HepG2 (cell line): ENCODE measurements around the gene STARD10. TPM values are rescaled to one million over a fixed set of nuclear protein-coding genes. Genes with fewer than 3 reads are reported as not detected.
A peak's percentile ranks its signal among the peaks of the same experiment; 100 is the strongest.

Experiments used
- ADNP ChIP-seq: sonication (generic); formaldehyde crosslinking; IDR thresholded peaks from 2 replicates; pipeline ENCODE4 v1.4.0; 2020; ENCODE audit warnings: missing genetic modification reagents
- ATF3 ChIP-seq: sonication (generic); formaldehyde crosslinking; IDR thresholded peaks from 2 replicates; pipeline ENCODE4 v1.4.0; 2020; ENCODE audit warnings: missing genetic modification reagents
- ATF7 ChIP-seq, 2 experiments: fragments of 450-650 bp in 1 of 2; sonication (generic) in 1 of 2; formaldehyde crosslinking in 1 of 2; IDR thresholded peaks; 2 replicates each; pipeline versions ENCODE4 v1.4.0 to v1.6.1; 2016 to 2020; ENCODE audit warnings: antibody characterized with exemption in 1 of 2, mild to moderate bottlenecking in 1 of 2, missing genetic modification reagents in 1 of 2
- ATM ChIP-seq: fragments of 450-650 bp; IDR thresholded peaks from 2 replicates; pipeline ENCODE4 v1.7.1; 2017; ENCODE audit warnings: mild to moderate bottlenecking, borderline replicate concordance
- CENPBD1 ChIP-seq: sonication (generic); formaldehyde crosslinking; IDR thresholded peaks from 2 replicates; pipeline ENCODE4 v1.8.0; 2022; ENCODE audit warnings: missing genetic modification reagents, low read depth, mild to moderate bottlenecking, borderline replicate concordance
- ERF ChIP-seq: IDR thresholded peaks from 2 replicates; pipeline ENCODE4 v1.6.1; 2018; ENCODE audit warnings: missing biosample characterization, missing genetic modification reagents
- ISX ChIP-seq: sonication (generic); formaldehyde crosslinking; conservative IDR thresholded peaks from 2 replicates; pipeline ENCODE4 v1.5.0; 2020; ENCODE audit warnings: missing genetic modification reagents
- KLF12 ChIP-seq: sonication (generic); formaldehyde crosslinking; IDR thresholded peaks from 2 replicates; pipeline ENCODE4 v1.4.0; 2020; ENCODE audit warnings: missing genetic modification reagents, borderline replicate concordance
- MBD4 ChIP-seq: IDR thresholded peaks from 2 replicates; pipeline ENCODE4 v1.6.1; 2012; ENCODE audit warnings: low read length, inconsistent platforms, borderline replicate concordance
- POLR2AphosphoS2 ChIP-seq: IDR thresholded peaks from 2 replicates; pipeline ENCODE4 v1.6.1; 2011; ENCODE audit warnings: low read depth, low read length, improper control_type of control experiment
- RBM39 ChIP-seq: fragments of 200-400 bp; formaldehyde crosslinking; IDR thresholded peaks from one replicate; pipeline ENCODE4 v1.6.1; 2018; ENCODE audit warnings: antibody characterized with exemption, mild to moderate bottlenecking, low read depth, low read length; ENCODE audit not compliant: poor library complexity, severe bottlenecking
- ZFP1 ChIP-seq: IDR thresholded peaks from 2 replicates; pipeline ENCODE4 v1.6.1; 2016
- ZNF264 ChIP-seq: sonication (generic); formaldehyde crosslinking; IDR thresholded peaks from 2 replicates; pipeline ENCODE4 v1.4.0; 2020; ENCODE audit warnings: missing genetic modification reagents
- ZNF354B ChIP-seq: sonication (generic); formaldehyde crosslinking; IDR thresholded peaks from 2 replicates; pipeline ENCODE4 v1.8.0; 2022; ENCODE audit warnings: mild to moderate bottlenecking, missing genetic modification reagents
- ZNF674 ChIP-seq: sonication (generic); formaldehyde crosslinking; IDR thresholded peaks from 2 replicates; pipeline ENCODE4 v1.5.0; 2020; ENCODE audit warnings: low read depth, mild to moderate bottlenecking, missing genetic modification reagents
- ZNF713 ChIP-seq: sonication (generic); formaldehyde crosslinking; IDR thresholded peaks from 2 replicates; pipeline ENCODE4 v1.4.0; 2020; ENCODE audit warnings: mild to moderate bottlenecking, missing genetic modification reagents
- ZNF773 ChIP-seq: sonication (generic); formaldehyde crosslinking; IDR thresholded peaks from 2 replicates; pipeline ENCODE4 v1.4.0; 2020; ENCODE audit warnings: missing genetic modification reagents, borderline replicate concordance
- ZNF780A ChIP-seq: sonication (generic); formaldehyde crosslinking; IDR thresholded peaks from 2 replicates; pipeline ENCODE4 v1.8.0; 2022; ENCODE audit warnings: mild to moderate bottlenecking, missing genetic modification reagents, moderate library complexity
- ZNF850 ChIP-seq: sonication (generic); formaldehyde crosslinking; conservative IDR thresholded peaks from 2 replicates; pipeline ENCODE4 v1.9.0; 2021; ENCODE audit warnings: mild to moderate bottlenecking, missing genetic modification reagents
- polyA plus RNA-seq, 8 experiments: library from polyadenylated mRNA; depleted of rRNA in 3 of 8; stranded (reverse) in 7 of 8; unstranded in 1 of 8; fragments of >200 nt; fragmentation: Illumina TruSeq in 4 of 8; extraction: Trizol in 4 of 8; gene quantifications; 2 replicates each; pipeline versions ENCODE4 v1.2.1 to v1.2.3, GENCODE V29; 2011 to 2016; ENCODE audit warnings: low read depth in 4 of 8, missing spikeins in 1 of 8, mixed read lengths in 1 of 8; ENCODE audit not compliant: insufficient read depth in 1 of 8
- total RNA-seq, 5 experiments: library from RNA; depleted of rRNA; stranded (reverse); fragments of >200 nt; fragmentation: Illumina TruSeq; extraction: Trizol; gene quantifications; 2 replicates each; pipeline ENCODE4 v1.2.3, GENCODE V29; 2016; ENCODE audit warnings: low read depth in 1 of 5
- TF ChIP-seq, protein P1 (sequence below): sonication (generic); formaldehyde crosslinking; IDR thresholded peaks from 2 replicates; pipeline ENCODE4 v1.4.0; 2020; ENCODE audit warnings: missing genetic modification reagents
- TF ChIP-seq, protein P2 (sequence below): sonication (generic); formaldehyde crosslinking; IDR thresholded peaks from 2 replicates; pipeline ENCODE4 v1.5.1; 2020; ENCODE audit warnings: missing genetic modification reagents, mild to moderate bottlenecking, borderline replicate concordance
- TF ChIP-seq, protein P3 (sequence below): sonication (generic); formaldehyde crosslinking; IDR thresholded peaks from 2 replicates; pipeline ENCODE4 v1.4.0; 2020; ENCODE audit warnings: missing genetic modification reagents
- TF ChIP-seq, protein P4 (sequence below): sonication (generic); formaldehyde crosslinking; IDR thresholded peaks from 2 replicates; pipeline ENCODE4 v1.5.0; 2020; ENCODE audit warnings: missing genetic modification reagents, mild to moderate bottlenecking, borderline replicate concordance

The STARD10 gene
- total and polyA plus RNA-seq, 2 of the 13 experiments (the other 11 are each of a cell fraction or from before 2014, with no cell fraction given): 260 to 341 TPM

DNA sequence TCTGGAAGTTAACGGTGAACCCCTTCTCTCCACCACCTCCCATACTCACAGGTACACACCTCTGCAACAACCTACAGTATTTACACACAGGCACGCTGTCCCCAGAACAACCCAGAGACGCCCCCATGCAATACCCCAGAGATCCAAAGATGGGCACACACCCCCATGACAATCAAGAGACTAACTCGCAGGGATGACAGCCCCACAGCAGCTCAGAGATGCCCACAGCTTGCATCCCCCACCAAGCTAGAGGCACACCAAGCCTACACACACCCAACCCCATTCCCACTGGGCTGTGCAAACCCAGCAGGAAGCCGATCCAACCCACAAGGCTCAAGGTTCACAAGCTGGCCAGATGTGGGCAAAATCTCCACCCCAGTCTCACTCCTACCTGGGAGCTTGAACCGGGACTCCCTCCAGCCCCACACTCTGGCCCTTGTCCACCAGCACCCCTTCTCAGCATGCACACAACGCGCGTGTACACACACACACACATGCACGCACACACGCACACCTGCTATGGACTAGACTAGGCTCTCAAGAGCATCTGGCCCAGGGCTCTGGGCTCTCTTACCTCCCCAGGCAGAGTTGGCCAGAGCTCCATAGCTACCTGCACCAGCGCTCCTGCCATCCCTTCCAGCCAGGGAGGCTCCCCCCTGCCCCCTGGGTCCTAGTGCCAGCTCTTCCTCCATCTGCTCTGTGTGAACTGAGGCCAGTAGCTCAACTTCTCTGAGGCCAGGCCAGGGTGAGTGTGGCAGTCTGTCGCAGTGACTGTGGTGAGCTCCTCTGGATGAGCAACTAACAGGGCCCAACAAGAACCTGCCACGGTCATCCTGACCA, 11.5 kb downstream of the STARD10 start (continued):
- TF ChIP-seq, protein P1, sequence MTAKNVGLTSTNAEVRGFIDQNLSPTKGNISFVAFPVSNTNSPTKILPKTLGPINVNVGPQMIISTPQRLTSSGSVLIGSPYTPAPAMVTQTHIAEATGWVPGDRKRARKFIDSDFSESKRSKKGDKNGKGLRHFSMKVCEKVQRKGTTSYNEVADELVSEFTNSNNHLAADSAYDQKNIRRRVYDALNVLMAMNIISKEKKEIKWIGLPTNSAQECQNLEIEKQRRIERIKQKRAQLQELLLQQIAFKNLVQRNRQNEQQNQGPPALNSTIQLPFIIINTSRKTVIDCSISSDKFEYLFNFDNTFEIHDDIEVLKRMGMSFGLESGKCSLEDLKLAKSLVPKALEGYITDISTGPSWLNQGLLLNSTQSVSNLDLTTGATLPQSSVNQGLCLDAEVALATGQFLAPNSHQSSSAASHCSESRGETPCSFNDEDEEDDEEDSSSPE (CRISPR knock-in tag): no peak
- TF ChIP-seq ATF3 (CRISPR knock-in tag) (no peak), ATF7 (IDR thresholded peaks at IDR 0.05) (no peak), ATF7 (CRISPR knock-in tag; IDR thresholded peaks at IDR 0.05) (no peak), ZNF850 (CRISPR knock-in tag) (no peak), ISX (CRISPR knock-in tag) (no peak), ZNF354B (CRISPR knock-in tag) (no peak), ZNF773 (CRISPR knock-in tag) (no peak), ERF (CRISPR knock-in tag) (0 out of 2 replicates have a peak, but pooled peaks have one; percentile 14), ZNF713 (CRISPR knock-in tag) (no peak), ZNF674 (CRISPR knock-in tag) (no peak), ZNF264 (CRISPR knock-in tag) (no peak; the same call in 1 of the 2 replicates), ADNP (CRISPR knock-in tag) (no peak), ATM (no peak), MBD4 (no peak), RBM39 (no peak), ZFP1 (CRISPR knock-in tag) (no peak), POLR2AphosphoS2 (no peak), CENPBD1 (CRISPR knock-in tag) (no peak), KLF12 (CRISPR knock-in tag) (0 out of 2 replicates have a peak, but pooled peaks have one; percentile 75), ZNF780A (no peak)
- TF ChIP-seq, protein P2, sequence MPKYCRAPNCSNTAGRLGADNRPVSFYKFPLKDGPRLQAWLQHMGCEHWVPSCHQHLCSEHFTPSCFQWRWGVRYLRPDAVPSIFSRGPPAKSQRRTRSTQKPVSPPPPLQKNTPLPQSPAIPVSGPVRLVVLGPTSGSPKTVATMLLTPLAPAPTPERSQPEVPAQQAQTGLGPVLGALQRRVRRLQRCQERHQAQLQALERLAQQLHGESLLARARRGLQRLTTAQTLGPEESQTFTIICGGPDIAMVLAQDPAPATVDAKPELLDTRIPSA (CRISPR knock-in tag): no peak
- TF ChIP-seq, protein P3, sequence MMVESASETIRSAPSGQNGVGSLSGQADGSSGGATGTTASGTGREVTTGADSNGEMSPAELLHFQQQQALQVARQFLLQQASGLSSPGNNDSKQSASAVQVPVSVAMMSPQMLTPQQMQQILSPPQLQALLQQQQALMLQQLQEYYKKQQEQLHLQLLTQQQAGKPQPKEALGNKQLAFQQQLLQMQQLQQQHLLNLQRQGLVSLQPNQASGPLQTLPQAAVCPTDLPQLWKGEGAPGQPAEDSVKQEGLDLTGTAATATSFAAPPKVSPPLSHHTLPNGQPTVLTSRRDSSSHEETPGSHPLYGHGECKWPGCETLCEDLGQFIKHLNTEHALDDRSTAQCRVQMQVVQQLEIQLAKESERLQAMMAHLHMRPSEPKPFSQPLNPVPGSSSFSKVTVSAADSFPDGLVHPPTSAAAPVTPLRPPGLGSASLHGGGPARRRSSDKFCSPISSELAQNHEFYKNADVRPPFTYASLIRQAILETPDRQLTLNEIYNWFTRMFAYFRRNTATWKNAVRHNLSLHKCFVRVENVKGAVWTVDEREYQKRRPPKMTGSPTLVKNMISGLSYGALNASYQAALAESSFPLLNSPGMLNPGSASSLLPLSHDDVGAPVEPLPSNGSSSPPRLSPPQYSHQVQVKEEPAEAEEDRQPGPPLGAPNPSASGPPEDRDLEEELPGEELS (CRISPR knock-in tag): peak; percentile 17; the same call in 1 of the 2 replicates
- TF ChIP-seq, protein P4, sequence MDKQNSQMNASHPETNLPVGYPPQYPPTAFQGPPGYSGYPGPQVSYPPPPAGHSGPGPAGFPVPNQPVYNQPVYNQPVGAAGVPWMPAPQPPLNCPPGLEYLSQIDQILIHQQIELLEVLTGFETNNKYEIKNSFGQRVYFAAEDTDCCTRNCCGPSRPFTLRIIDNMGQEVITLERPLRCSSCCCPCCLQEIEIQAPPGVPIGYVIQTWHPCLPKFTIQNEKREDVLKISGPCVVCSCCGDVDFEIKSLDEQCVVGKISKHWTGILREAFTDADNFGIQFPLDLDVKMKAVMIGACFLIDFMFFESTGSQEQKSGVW (CRISPR knock-in tag): no peak
